ENCODE data around the gene SH3BP4. TPM values are rescaled to one million over a fixed set of nuclear protein-coding genes. Genes with fewer than 3 reads are reported as not detected.

The SH3BP4 gene
- total RNA-seq, 1 donor from 2014 or later: 49.5 TPM

DNA sequence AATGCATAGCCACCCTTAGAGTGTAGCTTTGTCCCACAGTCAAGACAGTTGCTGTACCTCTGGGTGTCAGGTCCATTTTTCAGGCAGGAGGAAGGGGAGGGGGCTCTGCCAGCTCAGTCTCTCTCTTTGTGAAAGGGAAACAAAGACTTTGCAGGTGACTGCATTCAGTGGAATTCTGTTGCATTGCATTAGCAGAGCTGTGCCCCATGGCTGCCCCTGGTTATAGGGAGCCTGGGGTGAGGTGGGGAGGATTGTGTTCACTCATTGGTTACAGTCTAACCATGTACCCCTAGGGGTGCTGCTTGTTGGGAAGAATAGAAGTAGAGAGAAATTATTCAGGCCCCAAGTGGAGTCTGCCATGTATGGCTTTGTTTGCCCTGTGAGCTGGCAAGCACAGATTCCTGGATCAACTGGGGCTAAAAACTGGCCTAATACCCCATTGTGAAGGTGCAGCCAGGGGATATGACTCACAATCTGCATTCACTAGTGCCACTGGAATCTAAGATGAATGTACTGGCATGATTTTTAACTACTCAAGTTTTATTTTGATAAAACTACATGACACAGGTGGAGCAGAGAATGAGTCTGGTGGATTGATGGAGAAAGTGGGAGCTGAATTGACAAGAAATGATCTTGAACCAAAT lies 118.4 kb downstream of the SH3BP4 start:
- H3K27ac Mint-ChIP-seq: no peak overlapping the region
- TF ChIP-seq, protein P1, sequence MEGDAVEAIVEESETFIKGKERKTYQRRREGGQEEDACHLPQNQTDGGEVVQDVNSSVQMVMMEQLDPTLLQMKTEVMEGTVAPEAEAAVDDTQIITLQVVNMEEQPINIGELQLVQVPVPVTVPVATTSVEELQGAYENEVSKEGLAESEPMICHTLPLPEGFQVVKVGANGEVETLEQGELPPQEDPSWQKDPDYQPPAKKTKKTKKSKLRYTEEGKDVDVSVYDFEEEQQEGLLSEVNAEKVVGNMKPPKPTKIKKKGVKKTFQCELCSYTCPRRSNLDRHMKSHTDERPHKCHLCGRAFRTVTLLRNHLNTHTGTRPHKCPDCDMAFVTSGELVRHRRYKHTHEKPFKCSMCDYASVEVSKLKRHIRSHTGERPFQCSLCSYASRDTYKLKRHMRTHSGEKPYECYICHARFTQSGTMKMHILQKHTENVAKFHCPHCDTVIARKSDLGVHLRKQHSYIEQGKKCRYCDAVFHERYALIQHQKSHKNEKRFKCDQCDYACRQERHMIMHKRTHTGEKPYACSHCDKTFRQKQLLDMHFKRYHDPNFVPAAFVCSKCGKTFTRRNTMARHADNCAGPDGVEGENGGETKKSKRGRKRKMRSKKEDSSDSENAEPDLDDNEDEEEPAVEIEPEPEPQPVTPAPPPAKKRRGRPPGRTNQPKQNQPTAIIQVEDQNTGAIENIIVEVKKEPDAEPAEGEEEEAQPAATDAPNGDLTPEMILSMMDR (conservative IDR thresholded peaks at IDR 0.05): no peak
- DNase-seq (ENCODE audit: extremely low spot score, unreplicated experiment): no peak
- H3K27me3 Mint-ChIP-seq: no peaks in the 10 kb centered on the region
- H3K4me1 Mint-ChIP-seq (ENCODE audit: unreplicated experiment): peaks cover 25% of the 10 kb centered on the region
- no peaks in the 10 kb centered on the region for H3K36me3 Mint-ChIP-seq
- peaks cover 23% of the 10 kb centered on the region for H3K9me3 Mint-ChIP-seq
- no peak overlapping the region for H3K4me3 Mint-ChIP-seq

DNA sequence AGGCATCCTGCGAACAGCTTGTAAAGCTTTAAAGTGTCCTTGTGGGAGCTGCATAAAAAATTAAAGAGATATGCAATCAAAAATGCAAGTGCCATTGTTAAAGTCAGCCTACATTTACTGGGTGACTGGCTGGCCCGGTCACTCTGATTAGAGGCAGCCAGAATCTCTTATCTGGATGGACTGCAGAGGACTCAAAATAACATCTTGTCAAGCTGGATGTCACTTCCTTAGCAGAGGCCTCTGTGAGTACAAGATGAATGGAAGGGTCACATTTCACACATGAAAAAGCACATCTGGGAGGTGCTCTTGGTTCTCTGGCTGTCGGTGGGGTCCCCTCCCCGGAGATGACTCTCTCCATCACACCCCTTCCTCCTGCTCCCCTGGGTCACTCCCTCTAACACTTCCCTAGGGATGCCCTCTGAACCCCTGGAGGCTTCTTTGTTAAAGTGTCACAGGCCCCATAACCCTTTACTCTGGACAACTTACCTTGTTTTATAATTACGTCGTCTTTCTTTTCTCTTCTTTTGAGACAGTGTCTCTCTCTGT lies 122.1 kb downstream of the SH3BP4 start:
- TF ChIP-seq, protein P1 (conservative IDR thresholded peaks at IDR 0.05): no peak
- Mint-ChIP-seq H3K4me1 (ENCODE audit: unreplicated experiment) (peaks cover 18% of the 10 kb centered on the region), H3K4me3 (no peak overlapping the region), H3K36me3 (no peaks in the 10 kb centered on the region), H3K27ac (peak overlapping the region; percentile 8), H3K9me3 (peaks cover 23% of the 10 kb centered on the region), H3K27me3 (no peaks in the 10 kb centered on the region)
- DNase-seq (ENCODE audit: extremely low spot score, unreplicated experiment): no peak

DNA sequence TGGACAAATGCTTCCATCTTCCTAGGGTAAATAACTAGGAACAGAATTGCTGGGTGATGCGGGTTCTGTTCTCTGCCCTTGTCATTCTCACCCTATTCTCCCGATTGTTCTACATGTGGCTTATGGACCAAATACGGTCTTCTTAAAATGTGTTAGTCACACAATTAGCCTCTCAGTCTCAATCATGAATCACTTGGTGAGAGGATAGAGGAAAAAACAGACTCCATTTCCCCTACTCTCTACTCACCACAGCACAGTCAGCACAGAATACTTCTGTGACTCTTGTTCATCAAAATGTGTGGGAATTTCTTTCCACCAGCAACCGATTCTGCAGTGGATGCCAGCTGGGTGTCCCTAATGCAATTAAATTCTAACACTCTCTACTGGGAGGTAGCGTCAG lies 125.2 kb downstream of the SH3BP4 start:
- Mint-ChIP-seq H3K36me3 (no peaks in the 10 kb centered on the region), H3K27me3 (no peaks in the 10 kb centered on the region), H3K27ac (no peak overlapping the region), H3K9me3 (no peaks in the 10 kb centered on the region), H3K4me1 (ENCODE audit: unreplicated experiment) (peaks cover 7% of the 10 kb centered on the region), H3K4me3 (no peak overlapping the region)
- no peak for DNase-seq (ENCODE audit: extremely low spot score, unreplicated experiment)
- TF ChIP-seq, protein P1 (conservative IDR thresholded peaks at IDR 0.05): no peak

DNA sequence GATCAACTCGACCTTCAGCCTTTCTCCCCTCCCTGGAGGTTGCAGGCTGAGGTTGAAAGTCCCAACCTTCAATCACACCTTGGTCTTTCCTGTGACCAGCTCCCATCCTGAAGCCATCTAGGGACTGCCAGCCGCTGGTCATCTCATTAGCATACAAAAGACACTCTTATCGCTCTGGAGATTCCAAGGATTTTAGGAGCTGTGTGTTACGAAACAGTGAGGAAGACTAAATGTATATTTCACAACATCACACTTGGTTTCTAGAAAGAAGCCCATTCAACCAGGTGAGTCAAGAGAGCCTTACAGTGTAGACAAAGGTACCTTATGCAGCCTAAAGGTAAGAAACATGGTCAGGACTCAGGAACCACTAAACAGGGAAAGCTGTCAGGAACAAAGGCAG lies 126.4 kb downstream of the SH3BP4 start:
- TF ChIP-seq, protein P1 (conservative IDR thresholded peaks at IDR 0.05): no peak
- Mint-ChIP-seq H3K4me1 (ENCODE audit: unreplicated experiment) (peaks cover 7% of the 10 kb centered on the region), H3K9me3 (no peaks in the 10 kb centered on the region), H3K27me3 (no peaks in the 10 kb centered on the region), H3K4me3 (no peak overlapping the region), H3K27ac (no peak overlapping the region), H3K36me3 (no peaks in the 10 kb centered on the region)
- DNase-seq (ENCODE audit: extremely low spot score, unreplicated experiment): no peak

DNA sequence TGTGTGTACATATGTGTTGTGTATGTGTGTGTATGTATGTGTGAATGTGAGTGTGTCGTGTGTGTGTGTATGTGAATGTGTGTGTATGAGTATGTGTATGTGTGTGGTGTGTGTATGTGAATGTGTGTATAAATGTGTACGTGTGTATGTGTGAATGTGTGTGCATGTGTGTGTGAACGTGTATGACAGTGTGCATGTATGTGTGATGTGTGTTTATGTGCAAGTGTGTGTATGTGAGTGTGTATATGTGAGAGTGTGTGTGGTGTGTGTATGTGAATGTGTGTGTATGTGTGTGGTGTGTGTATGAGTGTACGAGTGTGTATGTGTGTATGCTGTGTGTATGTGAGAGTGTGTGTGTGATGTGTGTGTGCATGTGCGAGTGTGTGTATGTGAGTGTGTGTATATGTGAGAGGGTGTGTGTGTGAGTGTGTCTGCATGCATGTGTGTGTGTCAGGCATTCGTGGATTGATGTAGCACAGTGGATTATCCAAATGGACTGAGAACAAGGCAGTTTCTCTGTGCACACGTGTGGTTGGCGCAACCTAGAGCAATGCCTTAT lies 127.2 kb downstream of the SH3BP4 start:
- Mint-ChIP-seq H3K36me3 (no peaks in the 10 kb centered on the region), H3K27me3 (no peaks in the 10 kb centered on the region), H3K4me3 (no peak overlapping the region), H3K9me3 (no peaks in the 10 kb centered on the region), H3K27ac (no peak overlapping the region), H3K4me1 (ENCODE audit: unreplicated experiment) (peaks cover 5% of the 10 kb centered on the region)
- no peak for DNase-seq (ENCODE audit: extremely low spot score, unreplicated experiment)
- TF ChIP-seq, protein P1 (conservative IDR thresholded peaks at IDR 0.05): no peak

Measured in type B pancreatic cell (in vitro differentiated cells).